Measurements from ENCODE around the gene UNC119B. TPM values are rescaled to one million over a fixed set of nuclear protein-coding genes. Genes with fewer than 3 reads are reported as not detected.
"Not testable (repeated sequence)": the region's sequence is repeated elsewhere in the genome, so short reads cannot be mapped to it uniquely, and the experiment has no call there.

UNC119B gene
- total RNA-seq, 1 experiment from 2014 or later, result 14.3 TPM

DNA sequence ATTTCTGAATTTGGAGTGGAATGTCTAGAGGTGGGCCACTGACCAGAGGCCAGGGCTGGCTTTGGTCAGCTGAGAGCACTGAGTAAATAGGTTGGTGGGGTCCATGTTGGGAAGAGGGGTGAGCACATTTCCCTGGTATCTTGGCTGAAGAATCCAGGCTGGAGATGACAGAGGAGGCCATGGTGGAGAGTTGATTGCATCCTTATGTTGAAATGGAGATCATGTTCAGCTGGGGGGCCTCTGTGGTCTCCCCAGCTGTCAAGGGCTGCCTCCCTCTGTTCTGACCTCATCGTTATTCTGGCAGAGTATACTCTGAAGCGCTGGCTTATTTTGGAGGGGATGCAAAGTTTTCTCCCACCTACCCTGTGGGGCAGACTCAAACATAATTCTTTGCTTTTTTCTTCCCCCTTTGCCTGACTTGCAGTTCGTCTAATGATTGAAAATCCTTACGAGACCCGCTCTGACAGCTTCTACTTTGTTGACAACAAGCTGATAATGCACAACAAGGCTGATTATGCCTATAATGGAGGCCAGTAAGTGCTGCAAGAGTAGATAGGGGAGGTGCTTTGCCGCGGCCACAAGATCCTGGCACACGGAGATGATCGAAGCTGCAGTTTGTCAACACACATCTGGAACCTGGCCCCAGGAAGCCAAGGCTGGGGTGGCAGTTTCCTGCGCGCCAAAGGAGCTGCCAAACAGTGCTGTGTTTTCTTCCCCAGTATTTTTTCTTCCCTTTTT is 9.4 kb downstream of the UNC119B start:
- no peak for DNase-seq (ENCODE audit: low spot score)

DNA sequence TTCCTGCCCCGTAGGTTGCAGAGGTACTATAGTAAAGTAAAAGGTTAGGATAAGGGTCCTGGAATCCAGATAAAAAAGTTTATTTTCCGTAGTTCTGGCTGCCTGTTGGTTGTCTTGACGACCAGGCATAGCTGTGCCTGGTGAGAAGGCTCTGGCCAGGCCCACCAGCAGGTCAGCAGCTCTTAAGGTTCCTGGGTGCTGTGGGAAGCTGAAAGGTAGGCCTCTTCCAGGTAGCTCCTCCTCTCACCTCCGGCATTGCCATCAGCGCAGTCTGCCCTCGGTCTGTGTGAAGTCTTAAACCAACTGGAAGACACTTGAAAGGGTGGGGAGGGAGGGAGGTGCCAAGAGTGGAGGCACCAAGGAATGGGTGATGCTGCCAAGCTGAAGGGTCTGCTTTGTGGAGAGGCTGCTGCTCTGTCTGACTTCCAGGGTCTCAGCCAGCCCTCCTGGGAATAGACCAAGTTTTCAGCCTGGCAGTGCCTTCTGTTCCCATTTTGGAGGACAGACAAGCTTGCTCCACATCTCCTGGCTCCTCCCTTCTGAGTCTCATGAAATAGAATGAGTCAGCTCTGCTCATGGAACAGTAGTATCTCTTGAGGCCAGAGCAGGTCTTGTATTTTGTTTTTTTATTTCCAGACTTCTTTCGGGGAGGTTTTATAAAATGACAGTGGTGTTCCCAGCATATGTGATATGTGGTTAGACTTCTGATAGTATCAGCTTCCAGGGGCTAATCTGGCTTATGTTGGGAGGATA is 10.2 kb downstream of the UNC119B start:
- DNase-seq (ENCODE audit: low spot score), result no peak

- DNase-seq (ENCODE audit: low spot score), result no peak
Observed at GRCh38 chr12:120720987-120721801, 10.9 kb downstream of the UNC119B start.

- no peak for DNase-seq (ENCODE audit: low spot score)
Observed at GRCh38 chr12:120721866-120722265, 11.6 kb downstream of the UNC119B start.

DNA sequence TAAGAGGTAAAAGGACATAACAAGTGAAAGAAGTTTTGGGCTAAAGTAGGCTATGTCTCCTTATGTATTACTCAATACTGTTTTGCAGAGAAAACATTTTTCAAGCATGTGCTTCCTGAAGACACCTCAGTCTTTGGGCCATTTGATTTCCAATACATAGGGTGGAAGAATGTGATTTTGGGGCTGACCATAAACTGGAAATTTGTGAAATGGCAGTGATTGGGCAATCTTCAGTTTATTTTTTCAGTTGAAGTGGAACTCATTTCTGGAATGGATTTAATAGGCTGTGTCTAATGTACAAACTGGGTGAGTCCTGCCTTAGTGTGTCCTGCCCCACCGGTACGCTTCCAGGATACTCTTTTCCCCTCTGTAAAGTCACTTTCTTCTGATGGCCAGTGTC is 12.5 kb downstream of the UNC119B start:
- no peak for DNase-seq (ENCODE audit: low spot score)

GRCh38 chr12:120724720-120725119 is 14.5 kb downstream of the UNC119B start:
- no peak for DNase-seq (ENCODE audit: low spot score)

GRCh38 chr12:120725151-120725658 is 14.9 kb downstream of the UNC119B start:
- no peak for DNase-seq (ENCODE audit: low spot score)

DNA sequence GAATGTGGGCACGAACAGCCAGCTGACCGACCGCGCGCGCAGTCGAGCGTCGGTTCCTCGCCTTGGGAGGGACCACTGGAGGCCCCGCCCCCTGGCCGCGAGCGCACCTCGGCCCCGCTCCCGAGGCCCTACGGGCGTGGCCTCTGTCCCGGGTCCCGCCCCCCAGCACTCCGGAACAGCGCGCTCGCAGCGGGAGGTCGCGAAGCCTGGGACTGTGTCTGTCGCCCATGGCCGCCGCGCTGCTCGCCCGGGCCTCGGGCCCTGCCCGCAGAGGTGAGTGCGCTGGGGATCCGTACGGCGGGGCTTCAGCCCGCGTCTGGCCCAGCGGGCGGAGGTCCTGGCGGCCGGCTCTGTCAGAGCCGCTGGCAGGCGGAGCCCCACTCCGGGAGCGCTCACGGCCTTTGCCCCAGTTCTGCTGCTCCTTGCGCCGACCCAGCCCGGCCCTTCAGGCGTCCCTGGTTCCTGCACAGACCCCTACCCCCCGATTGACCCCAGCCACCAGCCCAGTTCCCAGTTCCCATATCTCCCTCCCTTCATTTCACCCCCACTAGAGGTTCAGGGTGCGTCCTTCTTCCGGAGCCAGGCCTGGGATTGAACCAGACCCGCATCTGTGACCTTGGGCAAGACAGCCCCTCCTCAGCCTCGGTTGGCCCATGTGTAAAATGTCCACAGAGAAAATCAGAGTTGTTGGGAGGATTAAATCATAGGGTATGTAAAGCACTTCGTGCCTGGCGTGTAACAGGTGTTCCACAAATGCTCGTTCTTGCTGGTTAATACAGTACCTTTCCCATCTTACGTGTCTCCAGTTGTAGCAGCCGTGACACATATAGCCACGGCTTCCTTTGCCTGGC is 15.6 kb downstream of the UNC119B start, which contains the start of gene ACADS:
TSS of gene ACADS (plus strand) at position 168 of the 851 bp plus-strand sequence. CDS start at position 228, 60 bp downstream.
- DNase-seq (ENCODE audit: low spot score), result peak; percentile 61

DNA sequence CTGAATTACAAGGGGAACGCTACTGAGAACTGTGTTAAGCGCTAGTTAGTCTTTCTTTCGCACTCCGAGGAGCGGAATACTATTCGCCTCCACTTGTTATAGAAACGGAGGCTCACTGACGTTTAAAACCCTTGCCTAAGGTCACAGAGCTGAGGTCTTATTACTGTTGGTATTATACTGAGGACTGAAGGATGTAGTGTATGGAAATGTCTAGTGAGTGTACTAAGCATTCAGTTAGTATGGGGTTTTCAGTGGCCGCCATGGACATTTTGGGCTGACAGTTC is 16.2 kb downstream of the UNC119B start:
- DNase-seq (ENCODE audit: low spot score), result no peak

GRCh38 chr12:120726961-120727360 is 16.7 kb downstream of the UNC119B start:
- no peak for DNase-seq (ENCODE audit: low spot score)

DNA sequence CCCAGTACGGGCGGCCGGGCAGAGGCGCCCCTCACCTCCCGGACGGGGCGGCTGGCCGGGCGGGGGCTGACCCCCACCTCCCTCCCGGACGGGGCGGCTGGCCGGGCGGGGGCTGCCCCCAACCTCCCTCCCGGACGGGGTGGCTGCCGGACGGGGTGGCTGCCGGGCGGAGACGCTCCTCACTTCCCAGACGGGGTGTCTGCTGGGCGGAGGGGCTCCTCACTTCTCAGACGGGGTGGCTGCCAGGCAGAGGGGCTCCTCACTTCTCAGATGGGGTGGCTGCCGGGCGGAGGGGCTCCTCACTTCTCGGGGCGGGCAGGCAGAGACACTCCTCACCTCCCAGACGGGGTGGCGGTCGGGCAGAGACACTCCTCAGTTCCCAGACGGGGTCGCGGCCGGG is 21.9 kb downstream of the UNC119B start:
- not testable (repeated sequence) for DNase-seq (ENCODE audit: low spot score)

GRCh38 chr12:120733574-120733973 is 23.3 kb downstream of the UNC119B start:
- no peak for DNase-seq (ENCODE audit: low spot score)

- no peak for DNase-seq (ENCODE audit: low spot score)
Observed at GRCh38 chr12:120734210-120734609, 24.0 kb downstream of the UNC119B start.

- DNase-seq (ENCODE audit: low spot score), result no peak
Observed at GRCh38 chr12:120735181-120735580, 24.9 kb downstream of the UNC119B start.

- DNase-seq (ENCODE audit: low spot score), result no peak
Observed at GRCh38 chr12:120736404-120737331, 26.4 kb downstream of the UNC119B start.

DNA sequence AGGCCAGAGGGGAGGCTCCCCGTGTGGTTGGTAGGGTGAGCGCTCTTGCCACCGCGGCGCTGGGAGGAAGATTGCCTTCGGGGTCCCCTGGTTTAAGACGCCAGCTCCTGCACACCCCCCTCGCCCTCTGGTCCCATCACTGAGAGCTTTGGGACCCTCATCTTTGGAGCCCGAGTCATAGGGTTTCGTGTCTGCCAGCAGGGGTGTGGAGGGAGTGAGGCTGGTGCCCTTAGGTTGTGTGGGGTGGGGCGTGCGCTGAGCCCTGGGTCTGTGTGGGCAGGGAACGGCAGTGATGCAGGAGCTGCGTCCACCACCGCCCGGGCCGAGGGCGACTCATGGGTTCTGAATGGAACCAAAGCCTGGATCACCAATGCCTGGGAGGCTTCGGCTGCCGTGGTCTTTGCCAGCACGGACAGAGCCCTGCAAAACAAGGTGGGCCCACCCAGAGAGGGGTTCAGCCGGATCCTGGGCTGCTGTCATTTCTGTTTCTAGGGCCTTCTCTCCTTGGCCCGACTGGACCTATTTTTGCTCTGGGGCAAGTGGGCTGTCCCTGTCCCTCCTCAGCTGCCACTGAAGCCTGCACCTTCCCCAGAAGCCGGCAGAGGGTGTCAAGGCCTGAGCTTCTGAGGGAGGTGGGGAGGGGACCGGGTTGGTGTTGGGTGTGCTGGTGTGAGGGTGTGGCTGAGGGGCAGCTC is 27.4 kb downstream of the UNC119B start:
- DNase-seq (ENCODE audit: low spot score), result no peak

- DNase-seq (ENCODE audit: low spot score), result no peak
Observed at GRCh38 chr12:120738252-120739030, 28.2 kb downstream of the UNC119B start.

DNA sequence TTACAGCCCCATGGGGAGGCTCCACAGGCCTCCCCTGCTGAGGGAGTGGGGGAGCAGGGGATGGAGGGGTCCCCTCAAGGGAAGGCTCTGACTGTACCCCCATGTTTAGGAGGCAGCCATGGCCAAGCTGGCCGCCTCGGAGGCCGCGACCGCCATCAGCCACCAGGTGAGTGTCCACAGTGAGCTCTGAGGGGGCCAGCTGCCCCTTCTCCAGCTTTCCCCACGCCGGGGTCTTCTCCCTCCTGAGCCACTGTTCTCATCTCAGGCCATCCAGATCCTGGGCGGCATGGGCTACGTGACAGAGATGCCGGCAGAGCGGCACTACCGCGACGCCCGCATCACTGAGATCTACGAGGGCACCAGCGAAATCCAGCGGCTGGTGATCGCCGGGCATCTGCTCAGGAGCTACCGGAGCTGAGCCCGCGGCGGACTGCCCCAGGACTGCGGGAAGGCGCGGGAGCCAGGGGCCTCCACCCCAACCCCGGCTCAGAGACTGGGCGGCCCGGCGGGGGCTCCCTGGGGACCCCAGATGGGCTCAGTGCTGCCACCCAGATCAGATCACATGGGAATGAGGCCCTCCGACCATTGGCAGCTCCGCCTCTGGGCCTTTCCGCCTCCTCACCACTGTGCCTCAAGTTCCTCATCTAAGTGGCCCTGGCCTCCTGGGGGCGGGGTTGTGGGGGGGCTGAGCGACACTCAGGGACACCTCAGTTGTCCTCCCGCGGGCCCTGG is 28.9 kb downstream of the UNC119B start:
- no peak for DNase-seq (ENCODE audit: low spot score)

Measured in H4 (cell line).